ENCODE measurements around the gene TXNDC11. TPM values are rescaled to one million over a fixed set of nuclear protein-coding genes. Genes with fewer than 3 reads are reported as not detected.

The TXNDC11 gene
- polyA plus RNA-seq, 1 donor (not counting 4 experiments of a cell fraction or from before 2014, with no cell fraction given), result 35.9 TPM

GRCh38 chr16:11671676-11672075, 71.0 kb downstream of the TXNDC11 start:
- TF ChIP-seq EZH2 (IDR thresholded peaks at IDR 0.05; ENCODE audit: low read length), result no peak
- TF ChIP-seq, protein P1, sequence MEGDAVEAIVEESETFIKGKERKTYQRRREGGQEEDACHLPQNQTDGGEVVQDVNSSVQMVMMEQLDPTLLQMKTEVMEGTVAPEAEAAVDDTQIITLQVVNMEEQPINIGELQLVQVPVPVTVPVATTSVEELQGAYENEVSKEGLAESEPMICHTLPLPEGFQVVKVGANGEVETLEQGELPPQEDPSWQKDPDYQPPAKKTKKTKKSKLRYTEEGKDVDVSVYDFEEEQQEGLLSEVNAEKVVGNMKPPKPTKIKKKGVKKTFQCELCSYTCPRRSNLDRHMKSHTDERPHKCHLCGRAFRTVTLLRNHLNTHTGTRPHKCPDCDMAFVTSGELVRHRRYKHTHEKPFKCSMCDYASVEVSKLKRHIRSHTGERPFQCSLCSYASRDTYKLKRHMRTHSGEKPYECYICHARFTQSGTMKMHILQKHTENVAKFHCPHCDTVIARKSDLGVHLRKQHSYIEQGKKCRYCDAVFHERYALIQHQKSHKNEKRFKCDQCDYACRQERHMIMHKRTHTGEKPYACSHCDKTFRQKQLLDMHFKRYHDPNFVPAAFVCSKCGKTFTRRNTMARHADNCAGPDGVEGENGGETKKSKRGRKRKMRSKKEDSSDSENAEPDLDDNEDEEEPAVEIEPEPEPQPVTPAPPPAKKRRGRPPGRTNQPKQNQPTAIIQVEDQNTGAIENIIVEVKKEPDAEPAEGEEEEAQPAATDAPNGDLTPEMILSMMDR (optimal IDR thresholded peaks at IDR 0.05 in 1 of 3, IDR thresholded peaks at IDR 0.05 in 1 of 3, conservative IDR thresholded peaks at IDR 0.05 in 1 of 3; ENCODE audit: extremely low read depth in 1 of 3, insufficient read depth in 2 of 3, low read length in 3 of 3), result no peak
- Histone ChIP-seq H3K4me2 (ENCODE audit: control insufficient read depth, extremely low read depth, insufficient read depth, low read depth, low read length) (no peak overlapping the region), H3K79me2 (ENCODE audit: control insufficient read depth, insufficient read depth, low read length) (peaks cover 12% of the 10 kb centered on the region), H3K9me3 (ENCODE audit: control insufficient read depth, low read depth, low read length) (no peaks in the 10 kb centered on the region), H4K20me1 (ENCODE audit: control insufficient read depth, extremely low read depth, insufficient read depth, low read length) (peaks cover 6% of the 10 kb centered on the region), H3K9ac (ENCODE audit: control insufficient read depth, extremely low read depth, insufficient read depth, low read length) (no peak overlapping the region), H3K36me3 (ENCODE audit: control insufficient read depth in 2 of 2, extremely low read depth in 1 of 2, insufficient read depth in 2 of 2, low read length in 2 of 2) (peaks cover 0 to 6% of the 10 kb centered on the region in 2 experiments), H3K9me1 (ENCODE audit: control insufficient read depth, extremely low read depth, insufficient read depth, low read length) (no peaks in the 10 kb centered on the region), H3K27ac (ENCODE audit: control insufficient read depth, insufficient read depth, low read length) (no peak overlapping the region), H3K4me1 (ENCODE audit: control insufficient read depth, extremely low read depth, insufficient read depth, low read length) (peaks cover 20% of the 10 kb centered on the region), H2AFZ (ENCODE audit: control insufficient read depth, low read length) (no peak overlapping the region), H3K27me3 (ENCODE audit: control insufficient read depth, extremely low read depth, insufficient read depth, low read length) (no peaks in the 10 kb centered on the region), H3K4me3 (ENCODE audit: control insufficient read depth in 2 of 3, extremely low read depth in 1 of 3, insufficient read depth in 2 of 3, low read depth in 1 of 3, low read length in 3 of 3) (no peak overlapping the region)
- DNase-seq (ENCODE audit: low read depth, low spot score), result no peak
- FAIRE-seq, result no peak
- dilution Hi-C loops (cut with MboI; ENCODE audit: extremely low pct_ligation_motif_present, low sequenced_read_pairs), result no loop called here

GRCh38 chr16:11671271-11671670, 71.4 kb downstream of the TXNDC11 start:
- peaks cover 6% of the 10 kb centered on the region for H4K20me1 ChIP-seq (ENCODE audit: control insufficient read depth, extremely low read depth, insufficient read depth, low read length)
- dilution Hi-C loops (cut with MboI; ENCODE audit: extremely low pct_ligation_motif_present, low sequenced_read_pairs), result no loop called here

More at GRCh38 chr16:11671271-11671670, 71.4 kb downstream of the TXNDC11 start:
- Histone ChIP-seq H3K9me1 (ENCODE audit: control insufficient read depth, extremely low read depth, insufficient read depth, low read length) (no peaks in the 10 kb centered on the region), H3K4me2 (ENCODE audit: control insufficient read depth, extremely low read depth, insufficient read depth, low read depth, low read length) (no peak overlapping the region), H3K27ac (ENCODE audit: control insufficient read depth, insufficient read depth, low read length) (no peak overlapping the region), H3K27me3 (ENCODE audit: control insufficient read depth, extremely low read depth, insufficient read depth, low read length) (no peaks in the 10 kb centered on the region), H2AFZ (ENCODE audit: control insufficient read depth, low read length) (no peak overlapping the region), H3K4me1 (ENCODE audit: control insufficient read depth, extremely low read depth, insufficient read depth, low read length) (peaks cover 16% of the 10 kb centered on the region), H3K9ac (ENCODE audit: control insufficient read depth, extremely low read depth, insufficient read depth, low read length) (no peak overlapping the region), H3K9me3 (ENCODE audit: control insufficient read depth, low read depth, low read length) (no peaks in the 10 kb centered on the region), H3K4me3 (ENCODE audit: control insufficient read depth in 2 of 3, extremely low read depth in 1 of 3, insufficient read depth in 2 of 3, low read depth in 1 of 3, low read length in 3 of 3) (no peak overlapping the region), H3K79me2 (ENCODE audit: control insufficient read depth, insufficient read depth, low read length) (peaks cover 12% of the 10 kb centered on the region), H3K36me3 (ENCODE audit: control insufficient read depth in 2 of 2, extremely low read depth in 1 of 2, insufficient read depth in 2 of 2, low read length in 2 of 2) (peaks cover 0 to 3% of the 10 kb centered on the region in 2 experiments)
- FAIRE-seq, result no peak
- DNase-seq (ENCODE audit: low read depth, low spot score), result no peak
- TF ChIP-seq, protein P1 (optimal IDR thresholded peaks at IDR 0.05 in 1 of 3, IDR thresholded peaks at IDR 0.05 in 1 of 3, conservative IDR thresholded peaks at IDR 0.05 in 1 of 3; ENCODE audit: extremely low read depth in 1 of 3, insufficient read depth in 2 of 3, low read length in 3 of 3), result no peak
- no peak for TF ChIP-seq EZH2 (IDR thresholded peaks at IDR 0.05; ENCODE audit: low read length)
